OCI-LY1 (cell line): ENCODE data around the gene EFCAB13.

Experiments used
- CTCF ChIP-seq: fragments of 200-600 bp; sonication (generic), shearing (Covaris generic); IDR thresholded peaks from 2 replicates; pipeline ENCODE4 v1.5.1; 2017; ENCODE audit warnings: mild to moderate bottlenecking, antibody characterized with exemption, low read length, moderate library complexity, mixed read lengths
- EZH2 ChIP-seq: fragments of 200-600 bp; sonication (generic), shearing (Covaris generic); IDR thresholded peaks from 2 replicates; pipeline ENCODE4 v1.8.0; 2017; ENCODE audit warnings: borderline replicate concordance, mixed run types, mild to moderate bottlenecking, antibody characterized with exemption, low read length, moderate library complexity, mixed read lengths

DNA sequence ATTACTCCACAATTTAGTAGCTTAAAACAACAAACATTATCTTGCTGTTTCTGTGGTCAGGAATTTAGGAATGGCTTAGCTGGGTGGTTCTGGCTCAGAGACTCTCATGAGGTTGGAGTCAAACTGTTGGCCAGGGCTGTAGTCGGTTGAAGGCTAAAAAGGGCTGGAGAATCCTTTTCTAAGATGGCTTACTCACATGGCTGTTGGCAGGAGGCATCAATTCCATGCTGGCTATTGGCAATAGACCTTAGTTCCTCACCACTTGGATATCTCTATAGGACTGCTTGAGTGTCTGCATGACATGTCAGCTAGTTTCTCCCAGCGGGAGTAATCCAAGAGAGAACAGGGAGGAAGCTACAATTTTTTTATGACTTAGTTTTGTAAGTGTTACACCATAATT is 6.6 kb upstream of the EFCAB13 start:
- TF ChIP-seq CTCF (no peak), EZH2 (no peak)
